ENCODE measurements around the gene KMT2B. TPM values are rescaled to one million over a fixed set of nuclear protein-coding genes. Genes with fewer than 3 reads are reported as not detected.

The KMT2B gene
- polyA plus RNA-seq, 5 donors = 21.3 to 40.3 (median 28.0) TPM

DNA sequence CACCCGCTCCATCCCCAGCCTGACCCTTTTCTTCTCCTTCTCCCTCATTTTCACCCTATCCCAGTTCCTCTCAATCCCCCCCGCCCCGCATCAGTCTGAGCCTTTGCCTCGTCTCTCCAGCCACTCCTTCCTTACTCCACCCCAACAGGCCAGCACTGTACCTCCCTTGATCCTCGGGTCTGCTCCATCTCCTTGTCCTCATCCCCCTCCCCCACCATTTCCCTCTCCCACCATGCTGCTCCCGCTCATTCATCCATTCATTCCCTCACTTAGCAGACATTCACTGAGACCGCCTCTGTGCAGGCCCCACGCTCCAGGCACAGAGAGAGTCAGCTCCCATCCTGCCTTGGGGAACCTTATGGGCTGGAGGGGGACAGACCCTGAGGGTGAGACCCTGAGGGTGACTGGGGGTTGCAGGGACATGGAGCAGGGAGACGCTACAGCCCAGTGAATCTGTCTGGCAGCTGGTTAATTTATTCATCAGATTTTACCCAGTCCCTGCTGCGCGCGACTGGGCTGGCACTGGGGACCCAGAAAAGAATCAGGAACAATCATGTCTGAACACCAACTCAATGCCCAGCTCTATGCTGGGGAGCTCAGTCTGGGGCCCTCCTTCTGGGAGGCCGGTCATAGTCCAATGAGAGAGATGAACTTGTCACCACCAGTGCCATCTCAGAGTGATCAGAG lies 58.4 kb downstream of the KMT2B start:
- no peak for DNase-seq

DNA sequence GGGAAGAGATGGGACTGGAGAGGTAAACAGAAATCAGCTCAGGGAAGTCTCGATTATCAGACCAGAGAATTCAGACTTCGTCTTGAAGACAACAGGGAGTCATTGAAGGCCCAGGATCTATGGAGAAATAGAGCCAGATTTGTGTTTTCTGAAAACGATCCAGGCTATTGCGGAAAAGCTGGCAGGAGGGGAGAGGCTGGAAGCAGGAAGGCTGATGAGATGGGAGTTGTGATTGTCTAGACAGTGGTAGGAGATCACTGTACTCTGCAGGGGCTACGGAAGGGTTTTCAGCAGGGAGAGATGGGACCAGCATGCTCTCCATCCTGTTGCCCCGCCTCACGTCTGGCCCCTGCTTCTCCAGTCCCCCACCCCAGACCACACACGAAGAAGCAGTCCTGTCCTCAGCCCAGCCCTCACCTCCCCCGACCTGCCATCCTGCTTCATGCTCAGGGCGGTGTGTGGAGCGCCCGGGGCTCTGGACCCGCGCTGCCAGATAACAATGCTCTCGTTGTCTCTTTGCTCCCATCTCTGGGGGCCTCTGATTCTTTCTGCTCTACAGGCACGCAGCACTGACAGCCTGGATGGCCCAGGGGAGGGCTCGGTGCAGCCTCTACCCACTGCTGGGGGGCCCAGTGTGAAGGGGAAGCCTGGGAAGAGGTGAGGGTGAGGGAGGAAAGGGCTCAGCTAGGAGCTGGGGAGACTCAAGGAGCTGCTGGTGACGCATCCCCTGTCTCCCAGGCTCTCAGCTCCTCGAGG lies 59.5 kb downstream of the KMT2B start:
- DNase-seq = peak in 1 of 2 donors; percentile 15

DNA sequence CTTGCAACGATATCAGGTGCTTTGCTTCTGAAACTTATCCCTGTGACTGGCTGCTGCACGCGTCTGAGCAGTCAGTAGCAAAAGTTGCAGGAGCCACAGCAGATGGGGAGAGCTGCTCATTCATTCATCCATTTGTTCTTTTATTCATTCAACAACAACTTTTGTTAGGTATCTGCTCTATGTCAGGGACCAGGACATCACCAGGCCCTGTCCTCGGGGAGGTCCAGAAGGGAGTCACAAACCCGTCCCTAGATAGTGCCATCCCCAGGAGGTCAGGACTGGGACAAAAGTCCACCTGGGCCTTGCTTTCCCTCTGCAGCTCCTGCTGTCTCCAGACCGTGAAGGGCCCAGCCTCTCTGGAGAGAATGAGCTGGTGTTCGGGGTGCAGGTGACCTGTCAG lies 60.2 kb downstream of the KMT2B start:
- no peak for DNase-seq

DNA sequence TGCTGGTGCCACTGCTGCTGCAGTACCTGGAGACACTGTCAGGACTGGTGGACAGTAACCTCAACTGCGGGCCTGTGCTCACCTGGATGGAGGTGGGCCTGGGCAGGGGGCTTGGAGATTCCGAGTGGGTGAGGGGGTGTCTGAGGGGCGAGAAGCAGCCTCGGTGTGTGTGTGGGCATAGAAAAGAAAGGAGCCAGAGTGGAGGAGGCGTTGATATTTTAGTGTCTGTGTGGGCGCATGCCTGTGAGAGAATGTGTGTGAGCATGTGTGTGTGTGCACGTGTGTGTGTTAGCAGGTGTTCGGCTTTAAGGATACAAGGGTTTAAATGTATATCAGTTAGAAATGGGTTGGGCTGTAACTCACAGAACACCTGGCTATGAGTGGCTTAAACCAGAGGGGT lies 61.2 kb downstream of the KMT2B start:
- no peak for DNase-seq

DNA sequence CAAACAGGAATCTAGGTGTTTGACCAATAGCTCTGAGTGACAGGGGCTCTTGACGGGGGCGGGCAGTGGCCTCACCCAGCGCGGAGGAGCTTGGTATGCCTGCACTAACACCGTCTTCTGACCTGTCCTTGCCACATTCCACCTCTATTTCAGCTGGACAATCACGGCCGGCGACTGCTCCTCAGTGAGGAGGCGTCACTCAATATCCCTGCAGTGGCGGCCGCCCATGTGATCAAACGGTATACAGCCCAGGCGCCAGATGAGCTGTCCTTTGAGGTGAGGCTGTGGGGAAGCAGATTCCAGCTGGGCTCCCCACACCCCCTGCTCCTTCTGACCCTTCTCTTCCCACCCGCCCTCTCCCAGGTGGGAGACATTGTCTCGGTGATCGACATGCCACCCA lies 62.3 kb downstream of the KMT2B start:
- no peak for DNase-seq

DNA sequence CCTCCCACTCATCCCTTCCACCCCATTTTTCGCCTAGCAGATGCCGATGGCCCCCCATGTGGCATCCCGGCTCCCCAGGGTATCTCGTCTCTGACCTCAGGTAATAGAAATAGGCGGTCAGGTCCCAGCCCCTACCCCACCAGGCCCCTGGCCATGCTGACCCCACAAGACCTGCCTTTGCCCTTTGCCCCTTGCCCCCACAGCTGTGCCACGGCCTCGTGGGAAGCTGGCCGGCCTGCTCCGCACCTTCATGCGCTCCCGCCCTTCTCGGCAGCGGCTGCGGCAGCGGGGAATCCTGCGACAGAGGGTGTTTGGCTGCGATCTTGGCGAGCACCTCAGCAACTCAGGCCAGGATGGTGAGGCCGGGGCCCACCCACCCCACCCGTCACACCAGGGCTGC lies 62.9 kb downstream of the KMT2B start:
- no peak for DNase-seq

DNA sequence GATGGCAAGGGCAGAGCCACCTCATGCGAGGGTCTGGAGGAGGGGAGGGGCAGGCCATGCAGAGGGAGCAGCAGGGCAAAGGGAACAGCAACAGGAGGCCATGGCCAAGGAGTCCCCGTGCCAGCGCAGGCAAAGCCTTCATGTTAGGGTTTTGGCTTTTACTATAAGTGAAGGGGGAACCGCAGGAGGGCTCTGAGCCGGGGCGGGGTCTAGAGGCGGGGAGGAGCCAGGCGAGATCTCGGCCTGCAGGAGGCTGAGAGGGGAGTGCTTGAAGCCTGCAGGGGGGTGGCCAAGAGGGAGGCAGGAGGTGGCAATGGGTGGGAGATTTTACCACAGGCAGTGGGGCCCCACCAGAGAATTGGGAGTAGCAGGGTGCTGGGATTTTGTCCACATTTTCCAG lies 63.8 kb downstream of the KMT2B start:
- no peak for DNase-seq

DNA sequence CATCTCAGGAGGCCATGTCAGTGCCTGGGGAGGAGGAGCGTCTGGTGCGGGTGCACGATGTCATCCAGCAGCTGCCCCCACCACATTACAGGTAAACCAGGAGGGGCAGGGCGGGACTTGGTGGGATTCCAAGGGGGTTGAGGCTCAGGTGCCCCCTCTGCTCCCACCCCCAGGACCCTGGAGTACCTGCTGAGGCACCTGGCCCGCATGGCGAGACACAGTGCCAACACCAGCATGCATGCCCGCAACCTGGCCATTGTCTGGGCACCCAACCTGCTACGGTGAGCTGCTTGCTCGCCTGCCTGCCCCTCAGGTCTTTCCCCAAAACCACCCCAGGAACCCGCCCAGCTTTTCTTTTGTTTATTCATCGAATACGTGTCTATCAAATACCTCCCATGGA lies 64.8 kb downstream of the KMT2B start:
- no peak for DNase-seq

DNA sequence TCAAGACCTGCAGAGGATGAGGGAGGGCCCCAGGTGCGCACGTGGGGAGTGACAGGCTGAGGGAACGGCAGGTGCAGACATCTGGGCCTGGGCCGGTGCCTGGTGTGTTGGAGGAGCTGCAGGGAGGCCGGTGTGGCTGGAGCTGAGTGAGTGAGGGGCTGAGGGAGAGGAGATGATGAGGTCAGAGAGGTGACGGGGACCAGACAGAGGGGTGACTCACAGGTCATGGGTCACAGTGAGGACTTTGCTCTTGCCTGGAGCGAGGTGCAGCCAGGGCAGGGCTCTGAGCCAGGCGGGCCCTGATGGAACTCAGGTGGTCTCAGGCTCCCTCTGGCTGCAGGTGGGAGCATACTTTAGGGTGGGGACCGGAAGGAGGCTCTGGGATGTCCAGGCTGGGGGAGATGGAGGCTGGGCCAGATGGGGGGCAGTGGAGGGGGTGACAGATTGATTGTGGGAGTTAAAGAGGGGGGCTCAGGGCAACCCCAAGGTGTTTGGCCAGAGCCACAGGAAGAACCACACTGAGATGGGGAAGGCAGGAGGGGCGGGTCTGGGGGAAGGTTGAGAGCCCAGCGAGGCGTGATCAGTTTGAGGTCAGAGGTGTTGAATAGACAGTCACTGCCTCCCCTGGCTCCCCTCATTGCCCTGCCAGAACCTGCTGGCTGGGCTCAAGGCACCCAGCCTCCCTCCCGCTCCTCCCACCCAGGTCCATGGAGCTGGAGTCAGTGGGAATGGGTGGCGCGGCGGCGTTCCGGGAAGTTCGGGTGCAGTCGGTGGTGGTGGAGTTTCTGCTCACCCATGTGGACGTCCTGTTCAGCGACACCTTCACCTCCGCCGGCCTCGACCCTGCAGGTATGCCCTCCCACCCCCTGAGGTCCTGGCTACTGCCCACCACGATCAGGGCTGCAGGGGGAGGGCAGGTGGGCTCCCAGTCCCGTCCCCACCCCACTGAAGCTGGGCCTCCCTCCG lies 65.9 kb downstream of the KMT2B start:
- no peak for DNase-seq

DNA sequence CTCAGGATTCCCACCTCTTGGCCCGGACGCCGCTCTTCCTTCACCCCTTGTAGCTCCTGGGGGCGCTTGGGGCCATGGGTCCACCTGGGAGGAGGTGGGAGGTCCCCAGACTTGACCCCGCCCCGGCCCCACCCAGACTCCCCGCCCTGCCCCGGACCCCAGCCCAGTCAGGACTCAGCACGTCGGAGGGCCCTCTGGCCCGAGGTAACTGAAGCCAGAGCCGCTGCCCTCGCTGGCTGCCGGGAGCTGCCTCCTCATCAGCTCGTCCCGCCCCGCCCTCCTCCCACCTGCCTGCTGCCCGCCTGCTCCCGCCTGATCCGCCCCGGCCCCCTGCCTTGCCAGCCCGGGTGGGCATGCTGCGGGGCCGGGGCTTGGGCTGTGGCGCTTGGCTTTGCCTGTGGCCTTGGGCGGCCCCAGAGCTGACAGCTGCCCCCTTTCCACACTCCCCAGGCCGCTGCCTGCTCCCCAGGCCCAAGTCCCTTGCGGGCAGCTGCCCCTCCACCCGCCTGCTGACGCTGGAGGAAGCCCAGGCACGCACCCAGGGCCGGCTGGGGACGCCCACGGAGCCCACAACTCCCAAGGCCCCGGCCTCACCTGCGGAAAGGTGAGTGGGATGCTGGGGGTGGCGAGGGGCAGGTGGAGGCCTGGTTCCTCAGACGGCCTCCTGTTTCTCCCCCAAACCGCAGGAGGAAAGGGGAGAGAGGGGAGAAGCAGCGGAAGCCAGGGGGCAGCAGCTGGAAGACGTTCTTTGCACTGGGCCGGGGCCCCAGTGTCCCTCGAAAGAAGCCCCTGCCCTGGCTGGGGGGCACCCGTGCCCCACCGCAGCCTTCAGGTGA lies 66.9 kb downstream of the KMT2B start:
- DNase-seq = no peak

DNA sequence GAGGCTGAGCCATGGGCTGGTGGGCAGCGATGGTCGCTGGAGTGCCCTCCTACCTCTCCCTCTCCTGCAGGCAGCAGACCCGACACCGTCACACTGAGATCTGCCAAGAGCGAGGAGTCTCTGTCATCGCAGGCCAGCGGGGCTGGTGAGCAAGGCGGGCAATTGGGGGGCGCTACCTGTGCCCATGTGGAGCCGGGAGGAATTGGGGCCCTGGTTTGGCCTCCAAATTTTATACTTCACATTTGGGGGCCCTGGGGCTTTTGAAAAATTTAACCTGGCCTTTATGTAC lies 67.5 kb downstream of the KMT2B start:
- DNase-seq = no peak

DNA sequence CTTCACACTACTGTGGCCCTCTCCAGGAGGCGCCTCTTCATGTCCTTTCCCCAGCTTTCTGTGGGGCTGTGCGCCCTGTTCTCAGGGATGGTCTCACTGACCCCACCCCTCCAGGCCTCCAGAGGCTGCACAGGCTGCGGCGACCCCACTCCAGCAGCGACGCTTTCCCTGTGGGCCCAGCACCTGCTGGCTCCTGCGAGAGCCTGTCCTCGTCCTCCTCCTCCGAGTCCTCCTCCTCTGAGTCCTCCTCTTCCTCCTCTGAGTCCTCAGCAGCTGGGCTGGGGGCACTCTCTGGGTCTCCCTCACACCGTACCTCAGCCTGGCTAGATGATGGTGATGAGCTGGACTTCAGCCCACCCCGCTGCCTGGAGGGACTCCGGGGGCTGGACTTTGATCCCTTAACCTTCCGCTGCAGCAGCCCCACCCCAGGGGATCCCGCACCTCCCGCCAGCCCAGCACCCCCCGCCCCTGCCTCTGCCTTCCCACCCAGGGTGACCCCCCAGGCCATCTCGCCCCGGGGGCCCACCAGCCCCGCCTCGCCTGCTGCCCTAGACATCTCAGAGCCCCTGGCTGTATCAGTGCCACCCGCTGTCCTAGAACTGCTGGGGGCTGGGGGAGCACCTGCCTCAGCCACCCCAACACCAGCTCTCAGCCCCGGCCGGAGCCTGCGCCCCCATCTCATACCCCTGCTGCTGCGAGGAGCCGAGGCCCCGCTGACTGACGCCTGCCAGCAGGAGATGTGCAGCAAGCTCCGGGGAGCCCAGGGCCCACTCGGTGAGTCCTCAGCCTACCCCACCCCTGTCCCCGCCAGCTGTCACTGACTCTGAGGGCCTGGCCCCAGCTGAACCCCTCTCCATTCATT lies 68.7 kb downstream of the KMT2B start:
- no peak for DNase-seq

DNA sequence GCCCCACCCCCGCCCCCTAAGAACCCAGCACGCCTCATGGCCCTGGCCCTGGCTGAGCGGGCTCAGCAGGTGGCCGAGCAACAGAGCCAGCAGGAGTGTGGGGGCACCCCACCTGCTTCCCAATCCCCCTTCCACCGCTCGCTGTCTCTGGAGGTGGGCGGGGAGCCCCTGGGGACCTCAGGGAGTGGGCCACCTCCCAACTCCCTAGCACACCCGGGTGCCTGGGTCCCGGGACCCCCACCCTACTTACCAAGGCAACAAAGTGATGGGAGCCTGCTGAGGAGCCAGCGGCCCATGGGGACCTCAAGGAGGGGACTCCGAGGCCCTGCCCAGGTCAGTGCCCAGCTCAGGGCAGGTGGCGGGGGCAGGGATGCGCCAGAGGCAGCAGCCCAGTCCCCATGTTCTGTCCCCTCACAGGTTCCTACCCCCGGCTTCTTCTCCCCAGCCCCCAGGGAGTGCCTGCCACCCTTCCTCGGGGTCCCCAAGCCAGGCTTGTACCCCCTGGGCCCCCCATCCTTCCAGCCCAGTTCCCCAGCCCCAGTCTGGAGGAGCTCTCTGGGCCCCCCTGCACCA lies 69.5 kb downstream of the KMT2B start:
- DNase-seq = no peak

Other genes with a start within 250 kb of the KMT2B start
- gene KRTDAP, start 227.5 kb upstream of the KMT2B start, polyA plus RNA-seq (ENCODE audit: insufficient read depth in 1 of 5, insufficient read length in 5 of 5, low replicate concordance in 1 of 5) = 1 to 10 TPM in 4 of 5 donors, under 1 TPM in 1; 0.69 to 1.8 (median 1.4) TPM
- gene DMKN, start 204.4 kb upstream of the KMT2B start, polyA plus RNA-seq (ENCODE audit: insufficient read depth in 1 of 5, insufficient read length in 5 of 5, low replicate concordance in 1 of 5) = 100 to 1,000 TPM in 4 of 5 donors, 10 to 100 TPM in 1; 91.2 to 146 (median 119) TPM
- gene SBSN, start 189.7 kb upstream of the KMT2B start, polyA plus RNA-seq (ENCODE audit: insufficient read depth in 1 of 5, insufficient read length in 5 of 5, low replicate concordance in 1 of 5) = not detected
- gene GAPDHS, start 184.5 kb upstream of the KMT2B start, polyA plus RNA-seq (ENCODE audit: insufficient read depth in 1 of 5, insufficient read length in 5 of 5, low replicate concordance in 1 of 5) = not detected
- gene TMEM147, start 172.4 kb upstream of the KMT2B start, polyA plus RNA-seq (ENCODE audit: insufficient read depth in 1 of 5, insufficient read length in 5 of 5, low replicate concordance in 1 of 5) = 10 to 100 TPM; 48.9 to 78.4 (median 58.9) TPM
- not detected for gene ATP4A, start 154.3 kb upstream of the KMT2B start, polyA plus RNA-seq (ENCODE audit: insufficient read depth in 1 of 5, insufficient read length in 5 of 5, low replicate concordance in 1 of 5)
- gene PMIS2, start 131.8 kb upstream of the KMT2B start, polyA plus RNA-seq (ENCODE audit: insufficient read depth in 1 of 5, insufficient read length in 5 of 5, low replicate concordance in 1 of 5) = not detected
- gene HAUS5, start 105.3 kb upstream of the KMT2B start, polyA plus RNA-seq (ENCODE audit: insufficient read depth in 1 of 5, insufficient read length in 5 of 5, low replicate concordance in 1 of 5) = 10 to 100 TPM; 25.0 to 31.9 (median 28.0) TPM
- 10 to 100 TPM; 43.0 to 84.8 (median 53.7) TPM for gene RBM42, start 89.0 kb upstream of the KMT2B start, polyA plus RNA-seq (ENCODE audit: insufficient read depth in 1 of 5, insufficient read length in 5 of 5, low replicate concordance in 1 of 5)
- gene ETV2, start 76.3 kb upstream of the KMT2B start, polyA plus RNA-seq (ENCODE audit: insufficient read depth in 1 of 5, insufficient read length in 5 of 5, low replicate concordance in 1 of 5) = 1 to 10 TPM; 1.5 to 4.6 (median 2.0) TPM
- gene COX6B1, start 69.7 kb upstream of the KMT2B start, polyA plus RNA-seq (ENCODE audit: insufficient read depth in 1 of 5, insufficient read length in 5 of 5, low replicate concordance in 1 of 5) = 100 to 1,000 TPM; 214 to 280 (median 243) TPM
- under 1 TPM in 4 of 5 donors, not detected in 1; 0.18 to 0.40 (median 0.21) TPM for gene UPK1A, start 51.5 kb upstream of the KMT2B start, polyA plus RNA-seq (ENCODE audit: insufficient read depth in 1 of 5, insufficient read length in 5 of 5, low replicate concordance in 1 of 5)
- under 1 TPM; 0.29 to 0.85 (median 0.57) TPM for gene ZBTB32, start 13.4 kb upstream of the KMT2B start, polyA plus RNA-seq (ENCODE audit: insufficient read depth in 1 of 5, insufficient read length in 5 of 5, low replicate concordance in 1 of 5)
- 1 to 10 TPM; 3.1 to 7.1 (median 4.1) TPM for gene IGFLR1, start 24.4 kb downstream of the KMT2B start, polyA plus RNA-seq (ENCODE audit: insufficient read depth in 1 of 5, insufficient read length in 5 of 5, low replicate concordance in 1 of 5)
- 10 to 100 TPM; 15.1 to 21.7 (median 16.6) TPM for gene U2AF1L4, start 27.4 kb downstream of the KMT2B start, polyA plus RNA-seq (ENCODE audit: insufficient read depth in 1 of 5, insufficient read length in 5 of 5, low replicate concordance in 1 of 5)
- gene PSENEN, start 27.6 kb downstream of the KMT2B start, polyA plus RNA-seq (ENCODE audit: insufficient read depth in 1 of 5, insufficient read length in 5 of 5, low replicate concordance in 1 of 5) = 10 to 100 TPM; 45.5 to 72.8 (median 52.3) TPM
- gene LIN37, start 30.6 kb downstream of the KMT2B start, polyA plus RNA-seq (ENCODE audit: insufficient read depth in 1 of 5, insufficient read length in 5 of 5, low replicate concordance in 1 of 5) = 10 to 100 TPM in 2 of 5 donors, 1 to 10 TPM in 3; 8.2 to 14.4 (median 9.6) TPM
- gene HSPB6, start 39.0 kb downstream of the KMT2B start, polyA plus RNA-seq (ENCODE audit: insufficient read depth in 1 of 5, insufficient read length in 5 of 5, low replicate concordance in 1 of 5) = 100 to 1,000 TPM in 1 of 5 donors, 10 to 100 TPM in 4; 47.3 to 158 (median 71.5) TPM
- gene PROSER3, start 40.2 kb downstream of the KMT2B start, polyA plus RNA-seq (ENCODE audit: insufficient read depth in 1 of 5, insufficient read length in 5 of 5, low replicate concordance in 1 of 5) = 10 to 100 TPM; 15.9 to 21.4 (median 20.2) TPM
- gene ARHGAP33, start 57.6 kb downstream of the KMT2B start, polyA plus RNA-seq (ENCODE audit: insufficient read depth in 1 of 5, insufficient read length in 5 of 5, low replicate concordance in 1 of 5) = 10 to 100 TPM; 21.8 to 40.7 (median 27.3) TPM
- 1 to 10 TPM in 1 of 5 donors, under 1 TPM in 1, not detected in 3; 0.21 to 1.0 TPM for gene PRODH2, start 94.8 kb downstream of the KMT2B start, polyA plus RNA-seq (ENCODE audit: insufficient read depth in 1 of 5, insufficient read length in 5 of 5, low replicate concordance in 1 of 5)
- 1 to 10 TPM in 1 of 5 donors, under 1 TPM in 4; 0.29 to 1.5 (median 0.50) TPM for gene NPHS1, start 134.5 kb downstream of the KMT2B start, polyA plus RNA-seq (ENCODE audit: insufficient read depth in 1 of 5, insufficient read length in 5 of 5, low replicate concordance in 1 of 5)
- 1 to 10 TPM; 1.1 to 4.3 (median 1.8) TPM for gene KIRREL2, start 138.9 kb downstream of the KMT2B start, polyA plus RNA-seq (ENCODE audit: insufficient read depth in 1 of 5, insufficient read length in 5 of 5, low replicate concordance in 1 of 5)
- 10 to 100 TPM in 1 of 5 donors, 1 to 10 TPM in 4; 8.2 to 13.8 (median 9.0) TPM for gene APLP1, start 150.6 kb downstream of the KMT2B start, polyA plus RNA-seq (ENCODE audit: insufficient read depth in 1 of 5, insufficient read length in 5 of 5, low replicate concordance in 1 of 5)
- 1 to 10 TPM; 3.7 to 7.0 (median 5.7) TPM for gene NFKBID, start 182.5 kb downstream of the KMT2B start, polyA plus RNA-seq (ENCODE audit: insufficient read depth in 1 of 5, insufficient read length in 5 of 5, low replicate concordance in 1 of 5)
- 1 to 10 TPM; 5.0 to 7.9 (median 6.0) TPM for gene HCST, start 184.5 kb downstream of the KMT2B start, polyA plus RNA-seq (ENCODE audit: insufficient read depth in 1 of 5, insufficient read length in 5 of 5, low replicate concordance in 1 of 5)
- 10 to 100 TPM; 12.1 to 20.4 (median 14.7) TPM for gene TYROBP, start 190.3 kb downstream of the KMT2B start, polyA plus RNA-seq (ENCODE audit: insufficient read depth in 1 of 5, insufficient read length in 5 of 5, low replicate concordance in 1 of 5)
- 10 to 100 TPM in 2 of 5 donors, 1 to 10 TPM in 3; 6.5 to 18.2 (median 7.7) TPM for gene LRFN3, start 218.4 kb downstream of the KMT2B start, polyA plus RNA-seq (ENCODE audit: insufficient read depth in 1 of 5, insufficient read length in 5 of 5, low replicate concordance in 1 of 5)